ENCODE results near the gene ACADL. TPM values are rescaled to one million over a fixed set of nuclear protein-coding genes. Genes with fewer than 3 reads are reported as not detected.

The ACADL gene
- total and polyA plus RNA-seq, 2 experiments from 2014 or later, result 0.37 TPM; not detected in 1

DNA sequence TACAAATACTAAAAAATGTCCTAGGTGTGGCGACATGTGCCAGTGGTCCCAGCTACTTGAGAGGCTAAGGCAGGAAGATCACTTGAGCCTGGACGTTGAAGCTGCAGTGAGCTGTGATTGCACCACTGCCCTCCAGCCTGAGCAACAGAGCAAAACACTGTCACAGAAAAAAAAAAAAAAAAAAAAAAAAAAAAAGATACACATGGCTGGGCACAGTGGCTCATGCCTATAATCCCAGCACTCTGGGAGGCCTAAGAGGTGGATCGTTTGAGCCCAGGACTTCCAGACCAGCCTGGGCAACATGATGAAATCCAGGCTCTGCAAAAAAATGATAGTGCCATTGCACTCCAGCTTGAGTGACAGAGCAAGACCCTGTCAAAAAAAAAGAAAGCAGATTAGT lies 67.7 kb downstream of the ACADL start:
- Histone ChIP-seq H2AFZ (no peak overlapping the region), H3F3A (replicated peaks; ENCODE audit: low read depth) (no peaks in the 10 kb centered on the region), H3K4me2 (no peak overlapping the region), H3K27ac (ENCODE audit: low read depth) (no peak overlapping the region), H3K4me3 (no peak overlapping the region), H3K4me1 (ENCODE audit: insufficient read depth) (no peaks in the 10 kb centered on the region; the same call in 1 of the 2 replicates), H3K79me2 (replicated peaks; ENCODE audit: insufficient read depth) (peaks cover 72% of the 10 kb centered on the region), H3K27me3 (ENCODE audit: insufficient read depth) (no peaks in the 10 kb centered on the region), H3K36me3 (ENCODE audit: insufficient read depth) (peaks cover 8% of the 10 kb centered on the region; the same call in 1 of the 2 replicates), H4K20me1 (replicated peaks; ENCODE audit: insufficient read depth) (0 out of 2 replicates have a peak, but pooled peaks cover 3% of the 10 kb centered on the region), H3K9me2 (ENCODE audit: insufficient read depth) (no peaks in the 10 kb centered on the region)
- H3K4me3 Mint-ChIP-seq, result no peak overlapping the region
- no peaks in the 10 kb centered on the region for H3K27me3 Mint-ChIP-seq (ENCODE audit: insufficient read depth, low read depth, poor library complexity)
- H3K9me3 Mint-ChIP-seq, result no peaks in the 10 kb centered on the region
- H3K36me3 Mint-ChIP-seq (ENCODE audit: low read depth), result peaks cover 7% of the 10 kb centered on the region; the same call in 2 of the 3 replicates
- no peak overlapping the region for H3K27ac Mint-ChIP-seq
- ATAC-seq (no peak), DNase-seq (ENCODE audit: low spot score) (no peak)
- H3K4me1 Mint-ChIP-seq, result peaks cover 2% of the 10 kb centered on the region; the same call in 2 of the 3 replicates
- TF ChIP-seq EZH2 (IDR thresholded peaks at IDR 0.05; ENCODE audit: low read depth, unreplicated experiment) (no peak), EZH2phosphoT487 (IDR thresholded peaks at IDR 0.05; ENCODE audit: unreplicated experiment) (no peak), ZNF331 (CRISPR knock-in tag; IDR thresholded peaks at IDR 0.05; ENCODE audit: low read depth) (no peak), NANOG (IDR thresholded peaks at IDR 0.05; ENCODE audit: borderline replicate concordance) (no peak), JUNB (IDR thresholded peaks at IDR 0.05; ENCODE audit: unreplicated experiment) (no peak), POLR2AphosphoS5 (IDR thresholded peaks at IDR 0.05; ENCODE audit: low read depth) (no peak), CREB1 (CRISPR knock-in tag; IDR thresholded peaks at IDR 0.05; ENCODE audit: low read depth) (no peak), STAT1 (IDR thresholded peaks at IDR 0.05; ENCODE audit: unreplicated experiment) (no peak), ZNF114 (CRISPR knock-in tag; IDR thresholded peaks at IDR 0.05) (no peak)
- TF ChIP-seq, protein P1, sequence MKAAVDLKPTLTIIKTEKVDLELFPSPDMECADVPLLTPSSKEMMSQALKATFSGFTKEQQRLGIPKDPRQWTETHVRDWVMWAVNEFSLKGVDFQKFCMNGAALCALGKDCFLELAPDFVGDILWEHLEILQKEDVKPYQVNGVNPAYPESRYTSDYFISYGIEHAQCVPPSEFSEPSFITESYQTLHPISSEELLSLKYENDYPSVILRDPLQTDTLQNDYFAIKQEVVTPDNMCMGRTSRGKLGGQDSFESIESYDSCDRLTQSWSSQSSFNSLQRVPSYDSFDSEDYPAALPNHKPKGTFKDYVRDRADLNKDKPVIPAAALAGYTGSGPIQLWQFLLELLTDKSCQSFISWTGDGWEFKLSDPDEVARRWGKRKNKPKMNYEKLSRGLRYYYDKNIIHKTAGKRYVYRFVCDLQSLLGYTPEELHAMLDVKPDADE (IDR thresholded peaks at IDR 0.05), result no peak
- TF ChIP-seq, protein P2, sequence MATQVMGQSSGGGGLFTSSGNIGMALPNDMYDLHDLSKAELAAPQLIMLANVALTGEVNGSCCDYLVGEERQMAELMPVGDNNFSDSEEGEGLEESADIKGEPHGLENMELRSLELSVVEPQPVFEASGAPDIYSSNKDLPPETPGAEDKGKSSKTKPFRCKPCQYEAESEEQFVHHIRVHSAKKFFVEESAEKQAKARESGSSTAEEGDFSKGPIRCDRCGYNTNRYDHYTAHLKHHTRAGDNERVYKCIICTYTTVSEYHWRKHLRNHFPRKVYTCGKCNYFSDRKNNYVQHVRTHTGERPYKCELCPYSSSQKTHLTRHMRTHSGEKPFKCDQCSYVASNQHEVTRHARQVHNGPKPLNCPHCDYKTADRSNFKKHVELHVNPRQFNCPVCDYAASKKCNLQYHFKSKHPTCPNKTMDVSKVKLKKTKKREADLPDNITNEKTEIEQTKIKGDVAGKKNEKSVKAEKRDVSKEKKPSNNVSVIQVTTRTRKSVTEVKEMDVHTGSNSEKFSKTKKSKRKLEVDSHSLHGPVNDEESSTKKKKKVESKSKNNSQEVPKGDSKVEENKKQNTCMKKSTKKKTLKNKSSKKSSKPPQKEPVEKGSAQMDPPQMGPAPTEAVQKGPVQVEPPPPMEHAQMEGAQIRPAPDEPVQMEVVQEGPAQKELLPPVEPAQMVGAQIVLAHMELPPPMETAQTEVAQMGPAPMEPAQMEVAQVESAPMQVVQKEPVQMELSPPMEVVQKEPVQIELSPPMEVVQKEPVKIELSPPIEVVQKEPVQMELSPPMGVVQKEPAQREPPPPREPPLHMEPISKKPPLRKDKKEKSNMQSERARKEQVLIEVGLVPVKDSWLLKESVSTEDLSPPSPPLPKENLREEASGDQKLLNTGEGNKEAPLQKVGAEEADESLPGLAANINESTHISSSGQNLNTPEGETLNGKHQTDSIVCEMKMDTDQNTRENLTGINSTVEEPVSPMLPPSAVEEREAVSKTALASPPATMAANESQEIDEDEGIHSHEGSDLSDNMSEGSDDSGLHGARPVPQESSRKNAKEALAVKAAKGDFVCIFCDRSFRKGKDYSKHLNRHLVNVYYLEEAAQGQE (IDR thresholded peaks at IDR 0.05; ENCODE audit: unreplicated experiment), result no peak
- TF ChIP-seq, protein P3, sequence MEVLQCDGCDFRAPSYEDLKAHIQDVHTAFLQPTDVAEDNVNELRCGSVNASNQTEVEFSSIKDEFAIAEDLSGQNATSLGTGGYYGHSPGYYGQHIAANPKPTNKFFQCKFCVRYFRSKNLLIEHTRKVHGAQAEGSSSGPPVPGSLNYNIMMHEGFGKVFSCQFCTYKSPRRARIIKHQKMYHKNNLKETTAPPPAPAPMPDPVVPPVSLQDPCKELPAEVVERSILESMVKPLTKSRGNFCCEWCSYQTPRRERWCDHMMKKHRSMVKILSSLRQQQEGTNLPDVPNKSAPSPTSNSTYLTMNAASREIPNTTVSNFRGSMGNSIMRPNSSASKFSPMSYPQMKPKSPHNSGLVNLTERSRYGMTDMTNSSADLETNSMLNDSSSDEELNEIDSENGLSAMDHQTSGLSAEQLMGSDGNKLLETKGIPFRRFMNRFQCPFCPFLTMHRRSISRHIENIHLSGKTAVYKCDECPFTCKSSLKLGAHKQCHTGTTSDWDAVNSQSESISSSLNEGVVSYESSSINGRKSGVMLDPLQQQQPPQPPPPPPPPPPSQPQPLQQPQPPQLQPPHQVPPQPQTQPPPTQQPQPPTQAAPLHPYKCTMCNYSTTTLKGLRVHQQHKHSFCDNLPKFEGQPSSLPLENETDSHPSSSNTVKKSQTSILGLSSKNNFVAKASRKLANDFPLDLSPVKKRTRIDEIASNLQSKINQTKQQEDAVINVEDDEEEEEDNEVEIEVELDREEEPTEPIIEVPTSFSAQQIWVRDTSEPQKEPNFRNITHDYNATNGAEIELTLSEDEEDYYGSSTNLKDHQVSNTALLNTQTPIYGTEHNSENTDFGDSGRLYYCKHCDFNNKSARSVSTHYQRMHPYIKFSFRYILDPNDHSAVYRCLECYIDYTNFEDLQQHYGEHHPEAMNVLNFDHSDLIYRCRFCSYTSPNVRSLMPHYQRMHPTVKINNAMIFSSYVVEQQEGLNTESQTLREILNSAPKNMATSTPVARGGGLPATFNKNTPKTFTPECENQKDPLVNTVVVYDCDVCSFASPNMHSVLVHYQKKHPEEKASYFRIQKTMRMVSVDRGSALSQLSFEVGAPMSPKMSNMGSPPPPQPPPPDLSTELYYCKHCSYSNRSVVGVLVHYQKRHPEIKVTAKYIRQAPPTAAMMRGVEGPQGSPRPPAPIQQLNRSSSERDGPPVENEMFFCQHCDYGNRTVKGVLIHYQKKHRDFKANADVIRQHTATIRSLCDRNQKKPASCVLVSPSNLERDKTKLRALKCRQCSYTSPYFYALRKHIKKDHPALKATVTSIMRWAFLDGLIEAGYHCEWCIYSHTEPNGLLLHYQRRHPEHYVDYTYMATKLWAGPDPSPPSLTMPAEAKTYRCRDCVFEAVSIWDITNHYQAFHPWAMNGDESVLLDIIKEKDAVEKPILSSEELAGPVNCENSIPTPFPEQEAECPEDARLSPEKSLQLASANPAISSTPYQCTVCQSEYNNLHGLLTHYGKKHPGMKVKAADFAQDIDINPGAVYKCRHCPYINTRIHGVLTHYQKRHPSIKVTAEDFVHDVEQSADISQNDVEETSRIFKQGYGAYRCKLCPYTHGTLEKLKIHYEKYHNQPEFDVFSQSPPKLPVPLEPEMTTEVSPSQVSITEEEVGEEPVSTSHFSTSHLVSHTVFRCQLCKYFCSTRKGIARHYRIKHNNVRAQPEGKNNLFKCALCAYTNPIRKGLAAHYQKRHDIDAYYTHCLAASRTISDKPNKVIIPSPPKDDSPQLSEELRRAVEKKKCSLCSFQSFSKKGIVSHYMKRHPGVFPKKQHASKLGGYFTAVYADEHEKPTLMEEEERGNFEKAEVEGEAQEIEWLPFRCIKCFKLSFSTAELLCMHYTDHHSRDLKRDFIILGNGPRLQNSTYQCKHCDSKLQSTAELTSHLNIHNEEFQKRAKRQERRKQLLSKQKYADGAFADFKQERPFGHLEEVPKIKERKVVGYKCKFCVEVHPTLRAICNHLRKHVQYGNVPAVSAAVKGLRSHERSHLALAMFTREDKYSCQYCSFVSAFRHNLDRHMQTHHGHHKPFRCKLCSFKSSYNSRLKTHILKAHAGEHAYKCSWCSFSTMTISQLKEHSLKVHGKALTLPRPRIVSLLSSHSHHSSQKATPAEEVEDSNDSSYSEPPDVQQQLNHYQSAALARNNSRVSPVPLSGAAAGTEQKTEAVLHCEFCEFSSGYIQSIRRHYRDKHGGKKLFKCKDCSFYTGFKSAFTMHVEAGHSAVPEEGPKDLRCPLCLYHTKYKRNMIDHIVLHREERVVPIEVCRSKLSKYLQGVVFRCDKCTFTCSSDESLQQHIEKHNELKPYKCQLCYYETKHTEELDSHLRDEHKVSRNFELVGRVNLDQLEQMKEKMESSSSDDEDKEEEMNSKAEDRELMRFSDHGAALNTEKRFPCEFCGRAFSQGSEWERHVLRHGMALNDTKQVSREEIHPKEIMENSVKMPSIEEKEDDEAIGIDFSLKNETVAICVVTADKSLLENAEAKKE (CRISPR knock-in tag; IDR thresholded peaks at IDR 0.05), result no peak
- TF ChIP-seq, protein P4, sequence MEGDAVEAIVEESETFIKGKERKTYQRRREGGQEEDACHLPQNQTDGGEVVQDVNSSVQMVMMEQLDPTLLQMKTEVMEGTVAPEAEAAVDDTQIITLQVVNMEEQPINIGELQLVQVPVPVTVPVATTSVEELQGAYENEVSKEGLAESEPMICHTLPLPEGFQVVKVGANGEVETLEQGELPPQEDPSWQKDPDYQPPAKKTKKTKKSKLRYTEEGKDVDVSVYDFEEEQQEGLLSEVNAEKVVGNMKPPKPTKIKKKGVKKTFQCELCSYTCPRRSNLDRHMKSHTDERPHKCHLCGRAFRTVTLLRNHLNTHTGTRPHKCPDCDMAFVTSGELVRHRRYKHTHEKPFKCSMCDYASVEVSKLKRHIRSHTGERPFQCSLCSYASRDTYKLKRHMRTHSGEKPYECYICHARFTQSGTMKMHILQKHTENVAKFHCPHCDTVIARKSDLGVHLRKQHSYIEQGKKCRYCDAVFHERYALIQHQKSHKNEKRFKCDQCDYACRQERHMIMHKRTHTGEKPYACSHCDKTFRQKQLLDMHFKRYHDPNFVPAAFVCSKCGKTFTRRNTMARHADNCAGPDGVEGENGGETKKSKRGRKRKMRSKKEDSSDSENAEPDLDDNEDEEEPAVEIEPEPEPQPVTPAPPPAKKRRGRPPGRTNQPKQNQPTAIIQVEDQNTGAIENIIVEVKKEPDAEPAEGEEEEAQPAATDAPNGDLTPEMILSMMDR (conservative IDR thresholded peaks at IDR 0.05; ENCODE audit: low read depth in 2 of 2), result no peak
